ENCODE data around the gene NUP160.

DNA sequence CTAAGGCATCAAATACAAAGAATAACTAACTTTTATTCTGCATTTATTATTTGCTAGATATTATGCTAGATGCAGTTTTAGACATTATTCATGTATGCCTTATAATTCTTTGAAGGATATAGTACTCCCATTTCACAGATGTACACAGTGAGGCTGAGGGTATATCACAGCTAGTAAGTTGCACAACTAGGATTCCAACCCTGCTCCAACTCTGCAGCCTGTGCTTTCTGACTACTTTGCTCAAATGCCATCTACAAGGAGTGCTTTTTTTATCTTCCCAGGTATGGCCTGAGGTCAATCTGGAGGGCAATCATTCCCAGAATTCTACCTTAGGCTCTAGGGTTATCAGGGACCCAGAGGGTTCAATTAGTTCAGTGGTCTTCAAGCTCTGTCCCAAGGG, 28.4 kb downstream of the NUP160 start:
- TF ChIP-seq, protein P1, sequence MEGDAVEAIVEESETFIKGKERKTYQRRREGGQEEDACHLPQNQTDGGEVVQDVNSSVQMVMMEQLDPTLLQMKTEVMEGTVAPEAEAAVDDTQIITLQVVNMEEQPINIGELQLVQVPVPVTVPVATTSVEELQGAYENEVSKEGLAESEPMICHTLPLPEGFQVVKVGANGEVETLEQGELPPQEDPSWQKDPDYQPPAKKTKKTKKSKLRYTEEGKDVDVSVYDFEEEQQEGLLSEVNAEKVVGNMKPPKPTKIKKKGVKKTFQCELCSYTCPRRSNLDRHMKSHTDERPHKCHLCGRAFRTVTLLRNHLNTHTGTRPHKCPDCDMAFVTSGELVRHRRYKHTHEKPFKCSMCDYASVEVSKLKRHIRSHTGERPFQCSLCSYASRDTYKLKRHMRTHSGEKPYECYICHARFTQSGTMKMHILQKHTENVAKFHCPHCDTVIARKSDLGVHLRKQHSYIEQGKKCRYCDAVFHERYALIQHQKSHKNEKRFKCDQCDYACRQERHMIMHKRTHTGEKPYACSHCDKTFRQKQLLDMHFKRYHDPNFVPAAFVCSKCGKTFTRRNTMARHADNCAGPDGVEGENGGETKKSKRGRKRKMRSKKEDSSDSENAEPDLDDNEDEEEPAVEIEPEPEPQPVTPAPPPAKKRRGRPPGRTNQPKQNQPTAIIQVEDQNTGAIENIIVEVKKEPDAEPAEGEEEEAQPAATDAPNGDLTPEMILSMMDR (IDR thresholded peaks at IDR 0.05; ENCODE audit: insufficient read depth, low read length, poor library complexity, severe bottlenecking), result no peak
- no peak for TF ChIP-seq EZH2phosphoT487 (conservative IDR thresholded peaks at IDR 0.05; ENCODE audit: low read length)

Measured in SU-DHL-6 (cell line).